HG02588 (cell line): ENCODE results near the gene IDUA.
A peak's percentile ranks its signal among the peaks of the same experiment; 100 is the strongest.
"Not testable (repeated sequence)": the region's sequence is repeated elsewhere in the genome, so short reads cannot be mapped to it uniquely, and the experiment has no call there.

Experiments used
- ATAC-seq: cut with Tn5 transposase; IDR thresholded peaks from one replicate; pipeline ENCODE4 v1.9.1; 2021; ENCODE audit warnings: mild to moderate bottlenecking, moderate library complexity; ENCODE audit not compliant: unreplicated experiment

Gene IDUA

DNA sequence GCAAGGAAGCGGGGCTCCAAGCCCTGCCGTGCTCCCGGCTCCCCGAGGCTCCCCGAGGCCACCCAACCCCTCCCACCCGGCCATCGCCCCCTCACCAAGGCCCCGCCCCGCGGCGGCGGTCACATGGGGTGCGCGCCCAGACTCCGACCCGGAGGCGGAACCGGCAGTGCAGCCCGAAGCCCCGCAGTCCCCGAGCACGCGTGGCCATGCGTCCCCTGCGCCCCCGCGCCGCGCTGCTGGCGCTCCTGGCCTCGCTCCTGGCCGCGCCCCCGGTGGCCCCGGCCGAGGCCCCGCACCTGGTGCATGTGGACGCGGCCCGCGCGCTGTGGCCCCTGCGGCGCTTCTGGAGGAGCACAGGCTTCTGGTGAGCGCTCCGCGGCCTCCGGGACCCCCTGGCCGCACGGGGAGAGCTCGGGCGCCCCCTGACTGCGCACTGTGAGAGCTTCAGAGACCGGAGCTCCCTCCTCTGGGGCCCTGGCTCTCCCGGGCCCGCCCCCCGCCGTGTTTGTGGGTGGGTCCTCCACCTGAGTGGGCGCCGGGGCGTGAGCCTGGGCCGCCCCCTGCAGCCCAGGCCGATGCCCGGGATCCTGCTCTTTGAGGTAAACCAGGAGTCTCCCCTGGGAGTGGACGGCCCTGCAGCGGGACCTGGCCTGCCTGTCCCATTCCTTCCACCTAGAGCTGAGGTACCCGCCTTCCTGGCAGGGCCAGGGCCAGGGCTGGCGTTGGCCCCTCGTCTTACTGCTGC lies at the start of gene IDUA:
Gene IDUA (plus strand): TSS at position 166 of the 745 bp plus-strand sequence. CDS start 41 bp downstream, at position 207.
- peak; percentile 72 for ATAC-seq

DNA sequence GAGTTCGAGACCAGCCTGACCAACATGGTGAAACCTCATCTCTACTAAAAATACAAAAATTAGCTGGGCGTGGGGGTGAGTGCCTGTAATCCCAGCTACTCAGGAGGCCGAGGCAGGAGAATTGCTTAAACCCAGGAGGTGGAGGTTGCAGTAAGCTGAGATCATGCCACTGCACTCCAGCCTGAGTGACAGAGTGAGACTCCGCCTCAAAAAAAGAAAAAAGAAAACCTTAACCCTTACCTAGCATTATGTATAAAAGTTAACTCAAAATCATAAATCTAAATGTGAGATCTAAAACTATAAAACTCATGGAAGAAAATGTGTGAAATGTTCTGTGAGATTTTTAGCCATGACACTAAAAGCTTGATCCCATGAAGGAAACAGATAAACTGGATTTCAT lies 47.3 kb upstream of the IDUA start:
- not testable (repeated sequence) for ATAC-seq

DNA sequence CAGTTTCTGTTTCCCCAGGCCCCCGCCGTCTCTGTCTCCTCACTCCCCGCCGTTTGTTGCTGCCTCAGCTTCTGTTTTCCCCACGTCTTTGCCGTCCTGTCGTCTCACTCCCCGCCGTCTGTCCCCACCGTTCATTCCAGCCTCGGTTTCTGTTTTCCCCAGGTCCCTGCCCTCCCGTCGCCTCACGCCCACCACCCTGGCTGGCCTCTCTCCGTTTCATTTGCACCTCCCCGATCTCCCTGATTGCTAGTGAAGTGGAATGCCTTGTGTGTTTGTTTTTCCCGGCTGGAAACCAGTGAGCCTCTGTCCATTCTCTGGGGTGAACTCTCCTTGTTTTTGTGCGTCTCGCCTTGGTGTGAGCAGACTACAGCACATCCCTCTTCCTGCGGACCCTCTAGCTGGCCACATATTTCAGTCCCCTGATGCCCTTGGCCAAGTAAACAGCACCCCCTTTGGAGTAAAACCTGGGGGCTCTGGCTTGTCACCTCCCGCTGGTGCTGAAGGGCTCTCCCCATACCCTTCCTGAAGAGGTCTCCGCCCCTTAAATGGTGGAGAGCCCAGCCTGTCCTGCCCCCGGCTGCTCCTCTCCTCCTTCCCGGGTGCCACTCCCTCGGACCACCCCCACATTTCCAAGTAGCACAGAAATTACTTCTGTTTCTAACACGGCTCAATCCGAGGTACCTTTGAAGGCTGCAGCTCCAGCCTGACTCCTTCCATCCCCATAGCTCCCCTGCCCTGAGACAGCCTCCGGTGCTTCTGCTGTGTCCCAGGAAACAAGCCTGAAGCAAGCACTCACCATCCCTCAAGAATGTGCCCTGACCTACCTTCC lies 41.4 kb upstream of the IDUA start:
- no peak for ATAC-seq

DNA sequence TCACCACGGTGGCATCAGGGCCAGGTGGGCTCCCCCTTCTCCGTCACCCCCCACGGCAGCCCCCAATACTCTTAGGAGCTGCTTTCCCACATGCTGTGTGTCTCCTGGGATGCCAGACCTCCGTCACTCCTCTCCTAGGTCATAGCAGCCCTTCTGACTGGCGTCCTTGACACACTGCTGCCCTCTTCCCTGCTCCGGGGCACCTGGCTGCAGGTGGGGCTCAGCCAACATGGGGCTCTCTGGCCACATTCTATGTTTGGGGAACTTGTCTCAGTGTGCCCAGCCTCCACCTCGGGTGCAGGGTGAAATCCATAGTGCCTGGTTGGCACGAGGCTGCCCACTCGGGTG lies 40.8 kb upstream of the IDUA start:
- no peak for ATAC-seq

DNA sequence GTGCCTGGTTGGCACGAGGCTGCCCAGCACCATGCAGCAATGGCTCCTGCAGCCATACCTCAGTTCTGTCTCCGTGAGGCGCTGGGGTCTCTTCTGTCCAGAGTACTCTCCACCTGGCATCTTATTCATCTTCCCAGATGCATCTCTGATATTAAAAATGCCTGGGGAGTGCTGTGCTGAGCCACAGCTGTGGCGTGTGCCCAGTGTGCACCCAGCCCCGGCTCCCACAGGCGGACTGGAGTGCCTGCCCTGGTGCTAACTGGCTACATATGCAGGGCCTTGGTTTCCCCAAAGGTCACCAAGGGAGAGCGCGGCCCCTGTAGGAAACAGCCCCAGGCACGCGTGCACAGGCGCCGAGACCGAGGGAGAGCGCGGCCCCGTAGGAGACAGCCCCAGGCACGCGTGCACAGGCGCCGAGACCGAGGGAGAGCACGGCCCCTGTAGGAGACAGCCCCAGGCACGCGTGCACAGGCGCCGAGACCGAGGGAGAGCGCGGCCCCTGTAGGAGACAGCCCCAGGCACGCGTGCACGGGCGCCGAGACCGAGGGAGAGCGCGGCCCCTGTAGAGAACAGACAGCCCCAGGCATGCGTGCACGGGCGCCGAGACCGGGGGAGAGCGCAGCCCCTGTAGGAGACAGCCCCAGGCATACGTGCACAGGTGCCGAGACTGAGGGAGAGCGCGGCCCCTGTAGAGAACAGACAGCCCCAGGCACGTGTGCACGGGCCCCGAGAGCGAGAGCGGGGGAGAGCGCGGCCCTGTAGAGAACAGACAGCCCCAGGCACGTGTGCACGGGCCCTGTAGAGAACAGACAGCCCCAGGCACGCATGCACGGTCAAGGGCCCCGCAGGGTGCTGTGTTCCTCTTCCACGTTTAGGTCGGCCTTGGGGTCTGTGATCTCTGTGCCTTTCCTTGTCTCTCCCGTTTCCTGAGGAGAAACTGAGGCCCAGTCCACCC lies 40.0 kb upstream of the IDUA start:
- no peak for ATAC-seq

DNA sequence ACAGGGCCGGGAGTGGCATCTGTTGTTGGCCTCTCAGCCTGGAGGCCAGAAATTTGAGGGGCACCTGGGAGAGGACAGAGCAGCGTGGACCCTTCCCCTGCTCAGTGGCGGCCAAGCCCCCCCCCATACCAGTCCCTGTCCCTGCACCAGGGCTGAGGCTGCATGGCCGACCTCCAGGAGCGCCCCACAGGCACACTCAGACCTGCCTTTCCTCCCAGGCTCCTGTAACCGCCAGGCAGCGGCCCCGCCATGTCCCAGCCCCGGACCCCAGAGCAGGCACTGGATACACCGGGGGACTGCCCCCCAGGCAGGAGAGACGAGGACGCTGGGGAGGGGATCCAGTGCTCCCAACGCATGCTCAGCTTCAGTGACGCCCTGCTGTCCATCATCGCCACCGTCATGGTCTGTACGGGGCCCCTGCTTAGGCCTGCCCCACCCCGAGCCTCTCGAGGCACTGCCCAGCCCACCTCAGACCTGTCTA lies 39.3 kb upstream of the IDUA start:
- ATAC-seq: no peak

DNA sequence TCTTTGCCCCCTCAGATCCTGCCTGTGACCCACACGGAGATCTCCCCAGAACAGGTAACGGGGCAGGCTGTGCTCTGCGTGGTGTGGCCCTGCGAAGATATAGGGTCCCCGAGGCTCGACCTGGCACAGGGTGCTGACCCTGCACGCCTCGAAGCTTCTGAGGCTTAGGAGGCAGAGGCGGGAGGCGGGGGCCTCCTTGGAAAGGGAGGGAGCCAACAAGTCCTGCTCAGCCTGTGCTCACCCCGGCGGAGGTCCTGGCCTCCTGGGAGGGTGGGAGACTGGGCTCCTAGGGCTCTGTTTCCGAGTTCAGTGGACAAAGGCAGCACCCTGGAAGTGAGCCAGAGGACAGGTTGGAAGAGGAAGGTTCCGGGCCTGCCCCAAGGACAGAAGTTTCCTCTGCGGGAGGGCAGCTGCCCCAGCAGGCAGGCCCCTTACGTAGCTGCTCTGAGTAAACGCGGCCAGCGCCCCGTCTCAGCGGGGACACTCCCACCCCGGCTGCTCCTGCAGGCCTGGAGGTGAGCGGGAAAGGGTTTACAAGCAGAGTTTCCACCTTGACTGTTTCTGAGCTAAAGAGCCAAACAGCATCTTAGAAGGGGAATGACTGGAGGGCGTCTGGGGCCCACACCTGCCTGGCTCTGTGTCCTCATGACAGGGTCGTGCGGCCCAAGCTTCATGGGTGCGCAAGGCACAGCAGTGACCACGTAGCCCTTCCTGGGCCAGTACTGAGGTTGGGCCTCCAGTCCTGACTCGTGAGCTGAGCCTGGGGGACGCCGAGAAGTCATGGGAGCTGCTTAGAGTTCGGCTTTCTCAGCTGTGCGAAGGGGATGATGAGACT lies 38.5 kb upstream of the IDUA start:
- no peak for ATAC-seq

DNA sequence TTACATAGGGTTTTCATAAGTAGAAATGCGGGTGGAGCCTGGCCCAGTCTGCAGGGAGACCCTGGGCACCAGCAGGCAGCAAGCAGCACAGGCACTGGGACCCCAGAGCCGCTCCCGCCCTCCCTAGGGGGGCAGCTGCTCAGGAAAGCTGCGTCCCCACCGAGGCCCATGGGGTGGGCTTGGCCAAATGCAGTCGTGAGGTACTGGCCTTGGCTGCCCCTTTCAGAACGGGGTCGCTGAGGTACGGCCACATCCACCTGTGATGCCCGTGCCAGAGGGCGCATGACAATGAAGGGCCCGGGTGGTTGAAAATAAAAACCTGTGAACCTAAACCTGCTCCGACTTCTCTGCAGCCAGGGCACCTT lies 37.9 kb upstream of the IDUA start:
- ATAC-seq: no peak

DNA sequence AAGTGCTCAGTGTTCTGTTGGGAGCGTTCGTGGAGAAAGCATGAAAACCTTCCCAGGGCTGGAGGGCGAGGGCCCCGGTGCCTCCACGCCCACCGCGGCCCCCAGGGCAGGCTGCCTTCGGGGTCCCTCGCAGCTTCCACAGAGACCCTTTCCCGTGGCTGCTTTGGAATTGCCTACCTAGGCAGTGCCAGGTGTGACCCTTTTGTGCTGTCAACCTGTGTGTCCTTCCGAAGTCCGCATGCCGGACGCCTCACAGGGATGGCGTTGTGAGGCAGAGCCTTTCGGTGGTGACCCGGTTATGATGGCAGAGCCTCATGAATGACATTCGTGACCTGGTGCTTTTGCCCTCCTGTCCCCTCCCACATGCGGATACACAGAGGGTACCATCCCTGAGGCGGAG lies 37.2 kb upstream of the IDUA start:
- ATAC-seq: no peak

DNA sequence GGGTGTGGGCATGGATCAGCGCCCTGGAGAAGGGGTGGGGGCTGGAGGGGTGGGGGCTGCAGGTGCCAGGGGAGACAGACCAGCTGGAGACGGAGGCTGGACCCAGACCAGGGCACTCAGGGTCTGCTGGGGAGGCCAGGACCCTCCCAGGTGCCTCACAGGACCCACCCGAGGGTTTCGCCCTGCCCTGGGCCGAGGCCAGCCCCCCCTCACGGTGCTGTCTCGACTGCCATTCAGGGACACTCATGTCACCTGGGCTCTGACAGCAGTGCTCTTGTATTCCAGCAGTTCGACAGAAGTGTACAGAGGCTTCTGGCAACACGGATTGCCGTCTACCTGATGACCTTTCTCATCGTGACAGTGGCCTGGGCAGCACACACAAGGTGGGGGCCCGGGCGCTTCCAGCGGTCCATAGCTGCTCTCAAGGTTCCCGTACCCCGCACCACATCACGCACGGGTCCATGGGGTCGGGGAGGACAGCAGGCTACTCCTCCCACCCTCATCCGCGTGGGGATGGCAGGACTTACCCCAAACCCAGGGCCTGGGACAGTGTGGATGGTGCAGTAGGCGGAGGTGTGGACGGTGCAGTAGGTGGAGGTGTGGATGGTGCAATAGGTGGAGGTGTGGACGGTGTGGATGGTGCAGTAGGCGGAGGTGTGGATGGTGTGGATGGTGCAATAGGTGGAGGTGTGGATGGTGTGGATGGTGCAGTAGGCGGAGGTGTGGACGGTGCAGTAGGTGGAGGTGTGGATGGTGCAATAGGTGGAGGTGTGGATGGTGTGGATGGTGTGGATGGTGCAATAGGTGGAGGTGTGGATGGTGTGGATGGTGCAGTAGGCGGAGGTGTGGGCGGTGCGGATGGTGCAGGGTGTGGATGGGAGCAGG lies 36.5 kb upstream of the IDUA start:
- ATAC-seq: no peak

DNA sequence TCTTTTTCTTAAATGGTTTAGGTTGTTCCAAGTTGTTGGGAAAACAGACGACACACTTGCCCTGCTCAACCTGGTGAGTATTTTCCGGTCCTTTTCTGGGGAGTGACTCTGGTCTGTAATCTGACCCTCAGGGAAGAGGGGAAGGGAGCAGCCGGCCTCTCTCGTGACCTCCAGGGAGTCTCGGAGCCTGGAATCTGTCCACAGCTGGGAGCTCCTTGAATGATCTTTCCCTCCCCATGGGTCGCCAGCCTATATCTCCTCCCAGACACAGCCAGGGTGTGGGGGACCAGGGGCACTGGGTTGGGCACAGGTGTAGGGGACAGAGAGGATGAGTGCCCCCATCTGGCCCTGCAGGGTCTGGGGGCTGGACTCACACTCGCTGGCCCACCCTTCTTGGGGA lies 35.7 kb upstream of the IDUA start:
- no peak for ATAC-seq

DNA sequence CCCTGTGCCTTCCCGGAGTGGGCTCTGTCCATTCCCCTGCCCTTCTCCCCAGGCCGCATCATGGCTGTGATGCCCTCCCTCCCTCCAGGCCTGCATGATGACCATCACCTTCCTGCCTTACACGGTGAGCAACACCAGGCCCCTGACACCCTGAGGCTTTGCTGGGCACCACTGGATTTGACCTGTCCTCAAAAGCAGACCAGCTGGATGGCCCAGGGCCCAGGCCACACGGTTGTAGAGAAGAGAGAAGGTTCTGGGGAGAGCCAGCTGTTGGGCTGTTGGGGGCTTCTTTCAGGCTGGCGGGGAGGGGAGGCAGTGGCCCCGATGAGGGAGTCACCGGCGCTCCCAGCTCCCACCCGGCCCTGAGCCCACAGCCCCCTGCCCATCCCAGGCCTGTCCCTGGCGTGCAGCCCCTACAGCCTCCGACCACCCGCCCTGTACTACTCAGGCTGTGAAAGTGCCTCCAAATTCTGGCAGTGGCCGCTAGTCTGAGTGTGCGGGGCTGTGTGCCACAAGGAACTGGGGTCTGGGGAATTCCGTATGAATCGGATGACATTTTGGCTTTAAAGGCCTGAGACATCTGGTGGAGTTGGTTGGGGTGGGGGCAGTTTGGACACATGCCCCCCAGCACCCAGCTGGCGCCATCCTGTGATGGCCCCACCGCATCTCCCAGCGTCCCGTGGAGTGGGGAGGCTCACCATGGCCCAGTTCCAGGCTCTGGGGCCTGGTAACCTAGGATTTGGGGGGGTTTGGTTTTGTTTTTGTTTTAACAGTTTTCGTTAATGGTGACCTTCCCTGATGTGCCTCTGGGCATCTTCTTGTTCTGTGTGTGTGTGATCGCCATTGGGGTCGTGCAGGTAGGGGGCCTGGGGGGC lies 35.0 kb upstream of the IDUA start:
- ATAC-seq: no peak

DNA sequence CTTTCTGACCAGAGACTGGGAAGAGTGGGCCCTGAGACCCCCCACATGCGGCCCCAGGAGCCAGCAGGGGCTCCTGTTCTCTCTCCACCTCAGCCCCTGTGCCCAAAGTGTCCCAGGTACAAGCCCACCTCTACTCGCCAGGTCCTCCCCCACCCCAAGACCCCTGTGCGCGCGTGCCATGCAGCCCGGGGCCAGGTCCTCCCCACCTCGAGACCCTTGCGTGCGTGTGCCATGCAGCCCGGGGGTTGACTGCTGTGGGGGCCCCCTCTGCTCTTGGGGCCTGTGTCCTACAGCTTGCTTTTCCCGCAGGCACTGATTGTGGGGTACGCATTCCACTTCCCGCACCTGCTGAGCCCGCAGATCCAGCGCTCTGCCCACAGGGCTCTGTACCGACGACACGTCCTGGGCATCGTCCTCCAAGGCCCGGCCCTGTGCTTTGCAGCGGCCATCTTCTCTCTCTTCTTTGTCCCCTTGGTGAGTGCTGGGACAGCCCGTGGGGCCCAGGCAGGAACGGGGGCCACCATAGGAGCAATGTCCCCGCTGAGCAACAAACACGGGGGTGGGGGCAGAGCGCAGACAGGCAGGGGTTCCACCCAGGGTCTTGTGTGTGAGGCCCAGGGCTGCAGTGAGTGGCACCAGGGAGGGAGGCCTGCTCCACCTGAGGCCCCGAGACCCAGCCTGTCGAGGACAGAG lies 33.8 kb upstream of the IDUA start:
- no peak for ATAC-seq

DNA sequence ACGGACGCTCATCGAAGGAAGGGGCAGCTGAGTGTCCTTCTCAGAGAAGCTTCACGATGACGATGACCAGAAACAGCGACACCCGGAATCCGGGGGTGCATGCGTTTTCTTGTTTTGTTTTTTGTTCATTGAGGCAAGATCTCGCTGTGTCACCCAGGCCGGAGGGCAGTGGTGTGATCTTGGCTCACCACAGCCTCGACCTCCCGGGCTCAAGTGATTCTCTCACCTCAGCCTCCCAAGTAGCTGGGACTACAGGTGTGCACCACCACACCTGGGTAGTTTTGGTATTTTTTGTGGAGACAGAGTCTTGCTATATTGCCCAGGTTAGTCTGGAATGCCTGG lies 33.3 kb upstream of the IDUA start:
- ATAC-seq: no peak

DNA sequence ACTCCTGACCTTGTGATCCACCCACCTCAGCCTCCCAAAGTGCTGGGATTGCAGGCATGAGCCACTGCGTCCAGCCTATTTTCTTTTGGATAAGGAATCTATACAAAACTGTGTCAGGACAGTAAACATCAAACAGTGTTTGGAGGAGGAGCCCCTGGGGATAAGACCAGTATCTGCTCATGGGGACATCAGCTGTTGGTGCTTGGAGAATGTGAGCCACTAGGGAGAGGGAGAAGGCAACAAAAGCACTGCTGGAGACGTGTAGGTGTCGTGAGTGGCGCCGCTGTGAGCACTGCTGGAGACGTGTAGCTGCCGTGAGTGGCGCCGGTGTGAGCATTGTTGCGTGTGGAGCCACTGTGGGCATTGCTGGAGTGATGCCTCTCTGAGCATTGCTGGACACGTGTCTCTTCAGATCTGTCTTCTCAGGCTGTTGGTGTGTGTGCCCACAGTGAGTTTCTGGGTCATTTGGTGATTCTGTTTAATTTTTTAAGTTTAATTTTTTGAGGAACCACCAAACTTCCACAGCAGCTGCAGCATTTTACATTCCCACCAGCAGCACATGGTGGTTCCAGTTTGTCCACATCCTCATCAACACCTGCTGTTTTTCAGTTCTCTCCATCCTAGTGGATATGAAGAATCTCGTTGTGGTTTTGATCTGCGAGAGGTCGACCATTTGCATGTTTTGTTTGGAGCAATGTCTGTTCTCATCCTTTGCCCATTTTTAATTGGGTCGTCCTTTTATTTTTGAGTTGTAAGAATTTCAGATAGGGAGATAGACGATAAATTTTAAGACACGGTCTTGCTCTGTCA lies 32.4 kb upstream of the IDUA start:
- no peak for ATAC-seq

DNA sequence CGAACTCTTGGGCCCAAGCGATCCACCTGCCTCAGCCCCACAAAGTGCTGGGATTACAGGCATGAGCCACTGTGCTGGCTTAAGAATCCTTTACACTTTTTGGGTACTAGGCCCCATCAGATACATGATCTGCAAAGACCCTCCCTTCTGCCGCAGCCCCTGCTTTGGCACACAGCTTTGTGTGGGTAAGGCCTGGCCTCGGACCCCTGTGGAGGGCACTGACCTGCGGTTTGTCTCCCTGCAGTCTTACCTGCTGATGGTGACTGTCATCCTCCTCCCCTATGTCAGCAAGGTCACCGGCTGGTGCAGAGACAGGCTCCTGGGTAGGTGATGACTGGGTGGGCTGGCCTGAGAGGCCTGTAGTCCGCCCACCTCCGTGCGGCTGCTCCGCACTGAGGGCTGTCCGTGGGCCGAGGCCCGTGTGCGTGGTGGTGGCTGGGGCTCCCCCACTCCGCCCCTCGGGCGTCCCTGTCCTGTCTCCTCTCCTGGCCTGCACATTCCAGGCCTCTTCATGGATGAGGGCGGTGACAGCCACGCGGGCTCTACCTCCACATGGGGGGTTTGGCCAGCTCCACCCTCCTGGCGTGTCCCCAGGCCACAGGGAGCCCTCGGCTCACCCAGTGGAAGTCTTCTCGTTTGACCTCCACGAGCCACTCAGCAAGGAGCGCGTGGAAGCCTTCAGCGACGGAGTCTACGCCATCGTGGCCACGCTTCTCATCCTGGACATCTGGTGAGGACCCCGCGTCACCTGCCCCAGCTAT lies 31.5 kb upstream of the IDUA start:
- ATAC-seq: no peak
